ENCODE measurements around the gene FANCG.

DNA sequence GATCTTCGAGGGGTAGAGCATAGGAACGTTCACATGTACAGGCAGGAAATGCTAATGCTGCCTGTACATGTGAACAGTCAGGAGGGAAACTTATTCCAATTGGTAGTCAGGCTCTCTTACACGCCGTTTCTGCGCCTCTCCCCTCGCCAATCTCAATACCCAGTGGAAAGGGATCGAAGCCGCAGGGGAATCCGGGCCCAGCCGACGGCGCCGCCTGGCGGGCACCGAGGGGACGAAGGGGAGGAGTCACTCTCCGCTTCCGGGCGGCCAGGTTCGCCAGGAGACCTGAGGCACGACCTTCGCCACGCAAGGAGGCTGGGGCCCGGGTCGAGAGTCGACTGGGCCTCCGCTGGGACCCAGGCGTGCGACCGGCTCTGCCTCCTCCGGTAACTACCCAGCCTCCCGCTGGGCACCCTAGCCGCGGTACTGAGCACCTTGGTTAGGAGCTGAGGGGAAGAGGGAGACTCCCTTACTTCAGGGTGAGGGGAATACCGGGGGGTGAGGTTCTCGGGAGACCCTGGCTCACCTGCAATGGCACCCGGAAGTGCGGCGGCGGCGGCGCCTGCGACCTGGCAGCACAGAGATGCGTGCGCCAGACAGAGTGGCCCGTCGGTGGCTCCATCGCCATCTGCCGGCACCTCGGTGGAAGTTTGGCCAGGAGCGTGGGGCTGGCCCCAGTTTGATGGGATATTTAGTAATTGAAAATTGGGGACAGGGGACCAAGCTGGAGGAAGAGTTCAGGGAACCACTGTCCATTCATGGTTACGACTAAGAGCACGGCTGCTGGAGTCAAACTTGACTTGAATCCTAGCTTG is 16.5 kb upstream of the FANCG start, which contains the start of gene PIGO:
- TF ChIP-seq EZH2 (IDR thresholded peaks at IDR 0.05; ENCODE audit: insufficient read depth, low read length), result no peak
- TF ChIP-seq, protein P1, sequence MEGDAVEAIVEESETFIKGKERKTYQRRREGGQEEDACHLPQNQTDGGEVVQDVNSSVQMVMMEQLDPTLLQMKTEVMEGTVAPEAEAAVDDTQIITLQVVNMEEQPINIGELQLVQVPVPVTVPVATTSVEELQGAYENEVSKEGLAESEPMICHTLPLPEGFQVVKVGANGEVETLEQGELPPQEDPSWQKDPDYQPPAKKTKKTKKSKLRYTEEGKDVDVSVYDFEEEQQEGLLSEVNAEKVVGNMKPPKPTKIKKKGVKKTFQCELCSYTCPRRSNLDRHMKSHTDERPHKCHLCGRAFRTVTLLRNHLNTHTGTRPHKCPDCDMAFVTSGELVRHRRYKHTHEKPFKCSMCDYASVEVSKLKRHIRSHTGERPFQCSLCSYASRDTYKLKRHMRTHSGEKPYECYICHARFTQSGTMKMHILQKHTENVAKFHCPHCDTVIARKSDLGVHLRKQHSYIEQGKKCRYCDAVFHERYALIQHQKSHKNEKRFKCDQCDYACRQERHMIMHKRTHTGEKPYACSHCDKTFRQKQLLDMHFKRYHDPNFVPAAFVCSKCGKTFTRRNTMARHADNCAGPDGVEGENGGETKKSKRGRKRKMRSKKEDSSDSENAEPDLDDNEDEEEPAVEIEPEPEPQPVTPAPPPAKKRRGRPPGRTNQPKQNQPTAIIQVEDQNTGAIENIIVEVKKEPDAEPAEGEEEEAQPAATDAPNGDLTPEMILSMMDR (IDR thresholded peaks at IDR 0.05; ENCODE audit: insufficient read depth, low read depth, low read length), result peak; percentile 58

All from astrocyte (in vitro differentiated cells and primary cell).